Brain microvascular endothelial cell (primary cell): ENCODE data around the gene DAAM2.

Experiments used
- DNase-seq: peaks from one replicate; pipeline ENCODE4 v3.0.0-alpha.2; 2020
- H3K27ac ChIP-seq: fragments of 250-450 bp; sonication (Bioruptor Pico); 2 replicates; pipeline ENCODE4 v1.5.1; 2020; ENCODE audit warnings: mild to moderate bottlenecking, moderate library complexity
- H3K27me3 ChIP-seq: fragments of 250-450 bp; sonication (Bioruptor Pico); replicated peaks from 2 replicates; pipeline ENCODE4 v1.5.1; 2020; ENCODE audit warnings: mild to moderate bottlenecking
- H3K36me3 ChIP-seq: fragments of 250-450 bp; sonication (Bioruptor Pico); replicated peaks from 2 replicates; pipeline ENCODE4 v1.5.1; 2020; ENCODE audit warnings: mild to moderate bottlenecking
- H3K4me3 ChIP-seq: 2 replicates; pipeline ENCODE4 v1.5.1; 2011; ENCODE audit warnings: low read depth, mild to moderate bottlenecking, control low read depth, low read length, moderate library complexity
- CTCF ChIP-seq: IDR thresholded peaks from 2 replicates; pipeline ENCODE4 v1.5.1; 2011; ENCODE audit warnings: low read depth, mild to moderate bottlenecking, moderate library complexity, low read length, control low read depth, inconsistent platforms; ENCODE audit errors: missing control alignments
- in situ Hi-C: cut with HindIII; loops from 2 replicates; pipeline ENCODE4 v1.10.0; 2017; ENCODE audit warnings: low sequenced_read_pairs, low pct_ligation_motif_present

Gene DAAM2

GRCh38 chr6:39791311-39791710, 865 bp upstream of the DAAM2 start:
- no peak for DNase-seq
- in situ Hi-C loops: no loop called here

GRCh38 chr6:39792540-39793450, 619 bp downstream of the DAAM2 start:
- in situ Hi-C loops: no loop called here
- Histone ChIP-seq H3K36me3 (no peaks in the 10 kb centered on the region), H3K4me3 (peak overlapping the region; percentile 65), H3K27me3 (no peaks in the 10 kb centered on the region), H3K27ac (peak overlapping the region; percentile 8)
- no peak for TF ChIP-seq CTCF
- DNase-seq: no peak

More at GRCh38 chr6:39791311-39791710, 865 bp upstream of the DAAM2 start:
- no peak overlapping the region for H3K27ac ChIP-seq
- TF ChIP-seq CTCF: peak; percentile 57
- H3K36me3 ChIP-seq: no peaks in the 10 kb centered on the region
- no peaks in the 10 kb centered on the region for H3K27me3 ChIP-seq
- H3K4me3 ChIP-seq: no peak overlapping the region

GRCh38 chr6:39793516-39793915, 1.3 kb downstream of the DAAM2 start:
- no peak overlapping the region for H3K27ac ChIP-seq
- no peak for TF ChIP-seq CTCF
- in situ Hi-C loops: no loop called here
- H3K36me3 ChIP-seq: no peaks in the 10 kb centered on the region
- DNase-seq: no peak
- no peaks in the 10 kb centered on the region for H3K27me3 ChIP-seq
- H3K4me3 ChIP-seq: peak overlapping the region; percentile 65

GRCh38 chr6:39794231-39794630, 2.1 kb downstream of the DAAM2 start:
- Histone ChIP-seq H3K4me3 (no peak overlapping the region), H3K27me3 (no peaks in the 10 kb centered on the region), H3K36me3 (no peaks in the 10 kb centered on the region), H3K27ac (no peak overlapping the region)
- in situ Hi-C loops: no loop called here
- TF ChIP-seq CTCF: peak; percentile 28
- DNase-seq: no peak

DNA sequence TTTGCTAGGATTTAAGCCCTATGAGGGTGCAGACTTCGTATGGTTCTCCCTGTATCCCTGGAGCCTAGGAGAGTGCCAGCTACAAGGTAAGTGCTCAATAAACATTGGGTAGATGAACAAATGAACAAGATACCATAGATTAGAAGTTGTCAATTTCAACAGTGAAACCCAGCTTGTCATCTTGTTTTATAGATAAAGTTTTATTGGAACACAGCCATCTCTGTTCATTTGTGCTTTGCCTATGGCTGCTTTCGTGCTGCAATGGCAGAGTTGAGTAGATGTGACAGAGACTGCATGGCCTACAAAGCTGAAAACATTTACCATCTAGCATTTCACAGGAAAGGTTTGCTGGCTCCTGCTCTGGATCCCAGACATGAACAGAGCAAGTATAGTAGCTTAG, 5.6 kb downstream of the DAAM2 start:
- Histone ChIP-seq H3K4me3 (no peak overlapping the region), H3K36me3 (no peaks in the 10 kb centered on the region), H3K27me3 (no peaks in the 10 kb centered on the region), H3K27ac (no peak overlapping the region)
- TF ChIP-seq CTCF: no peak
- no peak for DNase-seq
- in situ Hi-C loops: no loop called here
